Activated CD4-positive, CD25-positive, alpha-beta regulatory T cell (primary cell): ENCODE data around the gene PPP2R2D.

Experiments used
- DNase-seq, 4 experiments: peaks; one replicate each; lab custom pipeline; 2025; lab: John Stamatoyannopoulos, UW

PPP2R2D gene

GRCh38 chr10:131929122-131929845 lies 28.5 kb downstream of the PPP2R2D start:
- DNase-seq: no peak

- DNase-seq: no peak
Measured at GRCh38 chr10:131930150-131930549, 29.3 kb downstream of the PPP2R2D start.

- no peak for DNase-seq
Measured at GRCh38 chr10:131930586-131931330, 29.9 kb downstream of the PPP2R2D start.

GRCh38 chr10:131931981-131932380 lies 31.2 kb downstream of the PPP2R2D start:
- no peak for DNase-seq

GRCh38 chr10:131933016-131933695 lies 32.3 kb downstream of the PPP2R2D start:
- no peak for DNase-seq

GRCh38 chr10:131933696-131934086 lies 32.9 kb downstream of the PPP2R2D start:
- DNase-seq: no peak

GRCh38 chr10:131934769-131935168 lies 34.0 kb downstream of the PPP2R2D start:
- no peak for DNase-seq

- DNase-seq: no peak
Measured at GRCh38 chr10:131935260-131935659, 34.5 kb downstream of the PPP2R2D start.

- DNase-seq: no peak
Measured at GRCh38 chr10:131936294-131936693, 35.5 kb downstream of the PPP2R2D start.

- DNase-seq: no peak
Measured at GRCh38 chr10:131936736-131937135, 35.9 kb downstream of the PPP2R2D start.

- DNase-seq: no peak
Measured at GRCh38 chr10:131937836-131938235, 37.0 kb downstream of the PPP2R2D start.

- DNase-seq: no peak
Measured at GRCh38 chr10:131938681-131939080, 37.9 kb downstream of the PPP2R2D start.

- no peak for DNase-seq
Measured at GRCh38 chr10:131942455-131942854, 41.6 kb downstream of the PPP2R2D start.

- no peak for DNase-seq
Measured at GRCh38 chr10:131943021-131943814, 42.4 kb downstream of the PPP2R2D start.

GRCh38 chr10:131944412-131944811 lies 43.6 kb downstream of the PPP2R2D start:
- DNase-seq: no peak

- no peak for DNase-seq
Measured at GRCh38 chr10:131944976-131945695, 44.3 kb downstream of the PPP2R2D start.

GRCh38 chr10:131946321-131946751 lies 45.5 kb downstream of the PPP2R2D start:
- no peak for DNase-seq

- no peak for DNase-seq
Measured at GRCh38 chr10:131946880-131947279, 46.1 kb downstream of the PPP2R2D start.

- DNase-seq: no peak
Measured at GRCh38 chr10:131947631-131948347, 47.0 kb downstream of the PPP2R2D start.

- DNase-seq: no peak
Measured at GRCh38 chr10:131948501-131948900, 47.7 kb downstream of the PPP2R2D start.
